A549 (cell line): ENCODE results near the gene PPM1H.

ENCODE experiments used
- BHLHE40 ChIP-seq: IDR thresholded peaks from 2 replicates; pipeline ENCODE4 v1.6.1; 2012; ENCODE audit warnings: low read depth, low read length, inconsistent platforms
- CBX2 ChIP-seq: fragments of 200-600 bp; sonication (generic); IDR thresholded peaks from 2 replicates; pipeline ENCODE4 v1.6.1; 2016; ENCODE audit warnings: low read depth, mild to moderate bottlenecking, borderline replicate concordance
- EP300 ChIP-seq, 2 experiments: fragments of >200 bp; sonication (Bioruptor Twin); formaldehyde crosslinking; IDR thresholded peaks; 2 replicates in 1 of 2; 3 replicates in 1 of 2; pipeline ENCODE4 v1.6.1; 2016 to 2017
- MAFK ChIP-seq: fragments of 450-650 bp; IDR thresholded peaks from 2 replicates; pipeline ENCODE4 v1.6.1; 2014; ENCODE audit not compliant: partially characterized antibody
- MAX ChIP-seq: IDR thresholded peaks from 2 replicates; pipeline ENCODE4 v1.6.1; 2012
- PHF8 ChIP-seq: fragments of 200-600 bp; sonication (generic); IDR thresholded peaks from 2 replicates; pipeline ENCODE4 v1.6.1; 2016; ENCODE audit warnings: low read depth, mild to moderate bottlenecking, antibody characterized with exemption, moderate library complexity, borderline replicate concordance
- POLR2A ChIP-seq: IDR thresholded peaks from 2 replicates; pipeline ENCODE4 v1.6.1; 2012; ENCODE audit warnings: mild to moderate bottlenecking, low read length
- RFX5 ChIP-seq: fragments of 450-650 bp; IDR thresholded peaks from 2 replicates; pipeline ENCODE4 v1.7.1; 2014; ENCODE audit warnings: antibody characterized with exemption, mild to moderate bottlenecking, moderate library complexity
- RNF2 ChIP-seq: fragments of 200-600 bp; sonication (generic); IDR thresholded peaks from 2 replicates; pipeline ENCODE4 v1.6.1; 2016; ENCODE audit warnings: low read depth, mild to moderate bottlenecking, antibody characterized with exemption, moderate library complexity, borderline replicate concordance
- ZC3H11A ChIP-seq: fragments of 450-650 bp; IDR thresholded peaks from 2 replicates; pipeline ENCODE4 v1.6.1; 2014; ENCODE audit warnings: antibody characterized with exemption, mild to moderate bottlenecking
- TF ChIP-seq, protein P1 (sequence below): fragments of >200 bp; sonication (Bioruptor Twin); formaldehyde crosslinking; IDR thresholded peaks from 3 replicates; pipeline ENCODE4 v1.5.1; 2016
- TF ChIP-seq, protein P2 (sequence below): fragments of 200-600 bp; sonication (generic); IDR thresholded peaks from 2 replicates; pipeline ENCODE4 v1.6.1; 2016; ENCODE audit warnings: antibody characterized with exemption, mild to moderate bottlenecking, moderate library complexity

GRCh38 chr12:62885242-62885641 lies 49.7 kb downstream of the PPM1H start:
- TF ChIP-seq EP300 (IDR thresholded peaks at IDR 0.05) = no peak
- no peak for TF ChIP-seq POLR2A
- no peak for TF ChIP-seq CBX2
- TF ChIP-seq, protein P1, sequence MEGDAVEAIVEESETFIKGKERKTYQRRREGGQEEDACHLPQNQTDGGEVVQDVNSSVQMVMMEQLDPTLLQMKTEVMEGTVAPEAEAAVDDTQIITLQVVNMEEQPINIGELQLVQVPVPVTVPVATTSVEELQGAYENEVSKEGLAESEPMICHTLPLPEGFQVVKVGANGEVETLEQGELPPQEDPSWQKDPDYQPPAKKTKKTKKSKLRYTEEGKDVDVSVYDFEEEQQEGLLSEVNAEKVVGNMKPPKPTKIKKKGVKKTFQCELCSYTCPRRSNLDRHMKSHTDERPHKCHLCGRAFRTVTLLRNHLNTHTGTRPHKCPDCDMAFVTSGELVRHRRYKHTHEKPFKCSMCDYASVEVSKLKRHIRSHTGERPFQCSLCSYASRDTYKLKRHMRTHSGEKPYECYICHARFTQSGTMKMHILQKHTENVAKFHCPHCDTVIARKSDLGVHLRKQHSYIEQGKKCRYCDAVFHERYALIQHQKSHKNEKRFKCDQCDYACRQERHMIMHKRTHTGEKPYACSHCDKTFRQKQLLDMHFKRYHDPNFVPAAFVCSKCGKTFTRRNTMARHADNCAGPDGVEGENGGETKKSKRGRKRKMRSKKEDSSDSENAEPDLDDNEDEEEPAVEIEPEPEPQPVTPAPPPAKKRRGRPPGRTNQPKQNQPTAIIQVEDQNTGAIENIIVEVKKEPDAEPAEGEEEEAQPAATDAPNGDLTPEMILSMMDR = no peak
- no peak for TF ChIP-seq MAFK
- TF ChIP-seq PHF8 = no peak
- TF ChIP-seq, protein P2, sequence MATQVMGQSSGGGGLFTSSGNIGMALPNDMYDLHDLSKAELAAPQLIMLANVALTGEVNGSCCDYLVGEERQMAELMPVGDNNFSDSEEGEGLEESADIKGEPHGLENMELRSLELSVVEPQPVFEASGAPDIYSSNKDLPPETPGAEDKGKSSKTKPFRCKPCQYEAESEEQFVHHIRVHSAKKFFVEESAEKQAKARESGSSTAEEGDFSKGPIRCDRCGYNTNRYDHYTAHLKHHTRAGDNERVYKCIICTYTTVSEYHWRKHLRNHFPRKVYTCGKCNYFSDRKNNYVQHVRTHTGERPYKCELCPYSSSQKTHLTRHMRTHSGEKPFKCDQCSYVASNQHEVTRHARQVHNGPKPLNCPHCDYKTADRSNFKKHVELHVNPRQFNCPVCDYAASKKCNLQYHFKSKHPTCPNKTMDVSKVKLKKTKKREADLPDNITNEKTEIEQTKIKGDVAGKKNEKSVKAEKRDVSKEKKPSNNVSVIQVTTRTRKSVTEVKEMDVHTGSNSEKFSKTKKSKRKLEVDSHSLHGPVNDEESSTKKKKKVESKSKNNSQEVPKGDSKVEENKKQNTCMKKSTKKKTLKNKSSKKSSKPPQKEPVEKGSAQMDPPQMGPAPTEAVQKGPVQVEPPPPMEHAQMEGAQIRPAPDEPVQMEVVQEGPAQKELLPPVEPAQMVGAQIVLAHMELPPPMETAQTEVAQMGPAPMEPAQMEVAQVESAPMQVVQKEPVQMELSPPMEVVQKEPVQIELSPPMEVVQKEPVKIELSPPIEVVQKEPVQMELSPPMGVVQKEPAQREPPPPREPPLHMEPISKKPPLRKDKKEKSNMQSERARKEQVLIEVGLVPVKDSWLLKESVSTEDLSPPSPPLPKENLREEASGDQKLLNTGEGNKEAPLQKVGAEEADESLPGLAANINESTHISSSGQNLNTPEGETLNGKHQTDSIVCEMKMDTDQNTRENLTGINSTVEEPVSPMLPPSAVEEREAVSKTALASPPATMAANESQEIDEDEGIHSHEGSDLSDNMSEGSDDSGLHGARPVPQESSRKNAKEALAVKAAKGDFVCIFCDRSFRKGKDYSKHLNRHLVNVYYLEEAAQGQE = no peak
- no peak for TF ChIP-seq BHLHE40
- TF ChIP-seq ZC3H11A = no peak
- TF ChIP-seq RNF2 = no peak
- TF ChIP-seq MAX = no peak
- no peak for TF ChIP-seq RFX5
